Measurements from ENCODE around the gene ADH5.
"Not testable (repeated sequence)": the region's sequence is repeated elsewhere in the genome, so short reads cannot be mapped to it uniquely, and the experiment has no call there.

ADH5 gene

GRCh38 chr4:99102634-99103033, 14.0 kb upstream of the ADH5 start:
- no peaks in the 10 kb centered on the region for H3K27me3 ChIP-seq (ENCODE audit: insufficient read depth, low read length)
- H3K36me3 ChIP-seq (ENCODE audit: insufficient read depth, low read length) = no peaks in the 10 kb centered on the region
- no peak overlapping the region for H3K4me3 ChIP-seq (ENCODE audit: low read length)
- peaks cover 3% of the 10 kb centered on the region for H3K9me3 ChIP-seq (ENCODE audit: low read length)
- H2AFZ ChIP-seq (ENCODE audit: low read depth, low read length) = no peak overlapping the region
- H3K4me1 ChIP-seq (ENCODE audit: insufficient read depth, low read length) = no peaks in the 10 kb centered on the region

- peaks cover 3% of the 10 kb centered on the region for H3K9me3 ChIP-seq (ENCODE audit: low read length)
- no peaks in the 10 kb centered on the region for H3K27me3 ChIP-seq (ENCODE audit: insufficient read depth, low read length)
- H2AFZ ChIP-seq (ENCODE audit: low read depth, low read length) = no peak overlapping the region
- no peaks in the 10 kb centered on the region for H3K36me3 ChIP-seq (ENCODE audit: insufficient read depth, low read length)
- no peak overlapping the region for H3K4me3 ChIP-seq (ENCODE audit: low read length)
- H3K4me1 ChIP-seq (ENCODE audit: insufficient read depth, low read length) = no peaks in the 10 kb centered on the region
These were observed 12.3 kb upstream of the ADH5 start for GRCh38 chr4:99100876-99101275.

- not testable (repeated sequence) for H3K27me3 ChIP-seq (ENCODE audit: insufficient read depth, low read length); H3K4me1 ChIP-seq (ENCODE audit: insufficient read depth, low read length); H3K36me3 ChIP-seq (ENCODE audit: insufficient read depth, low read length); H3K4me3 ChIP-seq (ENCODE audit: low read length); H2AFZ ChIP-seq (ENCODE audit: low read depth, low read length); H3K9me3 ChIP-seq (ENCODE audit: low read length)
These were observed 11.2 kb upstream of the ADH5 start for GRCh38 chr4:99099814-99100213.

- no peak overlapping the region for H2AFZ ChIP-seq (ENCODE audit: low read depth, low read length)
- no peak overlapping the region for H3K4me3 ChIP-seq (ENCODE audit: low read length)
- H3K4me1 ChIP-seq (ENCODE audit: insufficient read depth, low read length) = no peaks in the 10 kb centered on the region
- no peaks in the 10 kb centered on the region for H3K27me3 ChIP-seq (ENCODE audit: insufficient read depth, low read length)
- H3K9me3 ChIP-seq (ENCODE audit: low read length) = peaks cover 3% of the 10 kb centered on the region
- H3K36me3 ChIP-seq (ENCODE audit: insufficient read depth, low read length) = no peaks in the 10 kb centered on the region
These were observed 10.7 kb upstream of the ADH5 start for GRCh38 chr4:99099311-99099710.

GRCh38 chr4:99091841-99092240, 3.3 kb upstream of the ADH5 start:
- H3K9me3 ChIP-seq (ENCODE audit: low read length); H3K4me3 ChIP-seq (ENCODE audit: low read length); H2AFZ ChIP-seq (ENCODE audit: low read depth, low read length); H3K36me3 ChIP-seq (ENCODE audit: insufficient read depth, low read length); H3K27me3 ChIP-seq (ENCODE audit: insufficient read depth, low read length): not testable (repeated sequence)
- peaks cover 13% of the 10 kb centered on the region for H3K4me1 ChIP-seq (ENCODE audit: insufficient read depth, low read length)

- Histone ChIP-seq H3K9me3 (ENCODE audit: low read length) (no peaks in the 10 kb centered on the region), H3K36me3 (ENCODE audit: insufficient read depth, low read length) (peaks cover 3% of the 10 kb centered on the region), H2AFZ (ENCODE audit: low read depth, low read length) (no peak overlapping the region), H3K27me3 (ENCODE audit: insufficient read depth, low read length) (no peaks in the 10 kb centered on the region), H3K4me3 (ENCODE audit: low read length) (no peak overlapping the region), H3K4me1 (ENCODE audit: insufficient read depth, low read length) (peaks cover 13% of the 10 kb centered on the region)
These were observed 2.6 kb upstream of the ADH5 start for GRCh38 chr4:99091216-99091575.

GRCh38 chr4:99090481-99091215, 2.1 kb upstream of the ADH5 start:
- peaks cover 3% of the 10 kb centered on the region for H3K36me3 ChIP-seq (ENCODE audit: insufficient read depth, low read length)
- H3K4me3 ChIP-seq (ENCODE audit: low read length) = peak overlapping the region; percentile 7
- no peak overlapping the region for H2AFZ ChIP-seq (ENCODE audit: low read depth, low read length)
- no peaks in the 10 kb centered on the region for H3K9me3 ChIP-seq (ENCODE audit: low read length)
- peaks cover 13% of the 10 kb centered on the region for H3K4me1 ChIP-seq (ENCODE audit: insufficient read depth, low read length)
- H3K27me3 ChIP-seq (ENCODE audit: insufficient read depth, low read length) = no peaks in the 10 kb centered on the region

- no peaks in the 10 kb centered on the region for H3K27me3 ChIP-seq (ENCODE audit: insufficient read depth, low read length)
- no peak overlapping the region for H2AFZ ChIP-seq (ENCODE audit: low read depth, low read length)
- H3K9me3 ChIP-seq (ENCODE audit: low read length) = no peaks in the 10 kb centered on the region
- peak overlapping the region; percentile 78 for H3K4me3 ChIP-seq (ENCODE audit: low read length)
- peaks cover 28% of the 10 kb centered on the region for H3K36me3 ChIP-seq (ENCODE audit: insufficient read depth, low read length)
- H3K4me1 ChIP-seq (ENCODE audit: insufficient read depth, low read length) = peaks cover 13% of the 10 kb centered on the region
These were observed 552 bp downstream of the ADH5 start for GRCh38 chr4:99088023-99088449.

GRCh38 chr4:99084595-99084994, 4.0 kb downstream of the ADH5 start:
- no peaks in the 10 kb centered on the region for H3K27me3 ChIP-seq (ENCODE audit: insufficient read depth, low read length)
- no peaks in the 10 kb centered on the region for H3K9me3 ChIP-seq (ENCODE audit: low read length)

GRCh38 chr4:99082192-99082591, 6.4 kb downstream of the ADH5 start:
- no peak overlapping the region for H2AFZ ChIP-seq (ENCODE audit: low read depth, low read length)
- no peaks in the 10 kb centered on the region for H3K27me3 ChIP-seq (ENCODE audit: insufficient read depth, low read length)
- peaks cover 79% of the 10 kb centered on the region for H3K36me3 ChIP-seq (ENCODE audit: insufficient read depth, low read length)
- H3K4me1 ChIP-seq (ENCODE audit: insufficient read depth, low read length) = no peaks in the 10 kb centered on the region
- no peak overlapping the region for H3K4me3 ChIP-seq (ENCODE audit: low read length)
- no peaks in the 10 kb centered on the region for H3K9me3 ChIP-seq (ENCODE audit: low read length)

More at GRCh38 chr4:99084595-99084994, 4.0 kb downstream of the ADH5 start:
- Histone ChIP-seq H2AFZ (ENCODE audit: low read depth, low read length) (no peak overlapping the region), H3K4me3 (ENCODE audit: low read length) (no peak overlapping the region), H3K4me1 (ENCODE audit: insufficient read depth, low read length) (peaks cover 3% of the 10 kb centered on the region), H3K36me3 (ENCODE audit: insufficient read depth, low read length) (peaks cover 60% of the 10 kb centered on the region)

GRCh38 chr4:99080869-99081268, 7.7 kb downstream of the ADH5 start:
- not testable (repeated sequence) for H3K9me3 ChIP-seq (ENCODE audit: low read length); H2AFZ ChIP-seq (ENCODE audit: low read depth, low read length); H3K4me3 ChIP-seq (ENCODE audit: low read length); H3K4me1 ChIP-seq (ENCODE audit: insufficient read depth, low read length); H3K27me3 ChIP-seq (ENCODE audit: insufficient read depth, low read length)
- peaks cover 90% of the 10 kb centered on the region for H3K36me3 ChIP-seq (ENCODE audit: insufficient read depth, low read length)

- Histone ChIP-seq H3K4me1 (ENCODE audit: insufficient read depth, low read length) (no peaks in the 10 kb centered on the region), H3K27me3 (ENCODE audit: insufficient read depth, low read length) (no peaks in the 10 kb centered on the region), H3K36me3 (ENCODE audit: insufficient read depth, low read length) (peaks cover 92% of the 10 kb centered on the region), H2AFZ (ENCODE audit: low read depth, low read length) (no peak overlapping the region), H3K9me3 (ENCODE audit: low read length) (no peaks in the 10 kb centered on the region), H3K4me3 (ENCODE audit: low read length) (no peak overlapping the region)
These were observed 8.8 kb downstream of the ADH5 start for GRCh38 chr4:99079625-99080295.

- H3K4me1 ChIP-seq (ENCODE audit: insufficient read depth, low read length) = no peaks in the 10 kb centered on the region
- no peak overlapping the region for H3K4me3 ChIP-seq (ENCODE audit: low read length)
- no peaks in the 10 kb centered on the region for H3K27me3 ChIP-seq (ENCODE audit: insufficient read depth, low read length)
- H3K9me3 ChIP-seq (ENCODE audit: low read length) = no peaks in the 10 kb centered on the region
- H2AFZ ChIP-seq (ENCODE audit: low read depth, low read length) = no peak overlapping the region
- H3K36me3 ChIP-seq (ENCODE audit: insufficient read depth, low read length) = peaks cover 91% of the 10 kb centered on the region
These were observed 9.5 kb downstream of the ADH5 start for GRCh38 chr4:99078931-99079624.
